IgD-negative memory B cell (primary cell): ENCODE measurements around the gene LACTBL1. TPM values are rescaled to one million over a fixed set of nuclear protein-coding genes. Genes with fewer than 3 reads are reported as not detected.
"Not testable (repeated sequence)": the region's sequence is repeated elsewhere in the genome, so short reads cannot be mapped to it uniquely, and the experiment has no call there.

Source experiments
- H3K27ac Mint-ChIP-seq, 3 donors: one replicate each; pipeline ENCODE4 v1.8.0; 2020 to 2022; ENCODE audit warnings: mild to moderate bottlenecking in 3 of 3, mixed read lengths in 3 of 3, moderate library complexity in 1 of 3
- H3K27me3 Mint-ChIP-seq: one replicate; pipeline ENCODE4 v1.8.0; 2021; ENCODE audit warnings: mixed read lengths
- H3K36me3 Mint-ChIP-seq: one replicate; pipeline ENCODE4 v1.8.0; 2020; ENCODE audit warnings: mild to moderate bottlenecking, mixed read lengths
- H3K4me1 Mint-ChIP-seq, 3 donors: one replicate each; pipeline ENCODE4 v1.8.0; 2020 to 2022; ENCODE audit warnings: mixed read lengths in 3 of 3, mild to moderate bottlenecking in 1 of 3
- H3K4me3 Mint-ChIP-seq, 4 donors: one replicate each; pipeline ENCODE4 v1.8.0; 2020 to 2022; ENCODE audit warnings: mild to moderate bottlenecking in 4 of 4, mixed read lengths in 4 of 4, moderate library complexity in 3 of 4
- H3K9me3 Mint-ChIP-seq, 3 donors: one replicate each; pipeline ENCODE4 v1.8.0; 2020 to 2021; ENCODE audit warnings: mixed read lengths in 3 of 3, mild to moderate bottlenecking in 1 of 3
- polyA plus RNA-seq: library from polyadenylated mRNA; unstranded; fragments of 300-500 nt; fragmentation: Illumina TruSeq; gene quantifications from one replicate; pipeline ENCODE4 v1.2.3, GENCODE V29; 2021

Gene LACTBL1, protein sequence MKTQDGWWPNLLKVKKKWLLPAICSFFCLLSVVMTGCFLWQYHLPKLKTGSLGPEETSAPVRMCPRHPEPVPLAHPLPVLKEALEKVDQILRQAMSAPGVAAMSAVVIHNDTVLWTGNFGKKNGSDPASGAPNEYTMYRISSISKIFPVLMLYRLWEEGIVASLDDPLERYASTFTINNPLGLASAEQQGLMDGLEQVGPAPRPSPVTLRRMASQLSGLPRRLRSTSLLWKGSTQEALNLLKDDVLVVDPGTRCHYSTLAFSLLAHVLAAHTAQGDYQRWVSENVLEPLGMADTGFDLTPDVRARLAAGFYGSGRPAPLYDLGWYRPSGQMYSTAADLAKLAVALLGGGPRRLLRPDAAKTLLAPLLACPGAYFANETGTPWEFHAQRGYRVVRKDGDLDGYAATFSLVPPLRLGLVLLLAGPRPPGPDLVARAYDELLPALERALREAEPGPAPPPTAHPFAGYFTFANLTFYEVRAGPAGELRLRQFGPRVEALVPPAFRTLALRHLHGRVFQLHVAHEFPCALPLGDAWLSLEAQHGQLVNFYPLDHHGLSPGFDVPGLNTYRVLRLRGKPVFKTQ
- not detected for polyA plus RNA-seq

DNA sequence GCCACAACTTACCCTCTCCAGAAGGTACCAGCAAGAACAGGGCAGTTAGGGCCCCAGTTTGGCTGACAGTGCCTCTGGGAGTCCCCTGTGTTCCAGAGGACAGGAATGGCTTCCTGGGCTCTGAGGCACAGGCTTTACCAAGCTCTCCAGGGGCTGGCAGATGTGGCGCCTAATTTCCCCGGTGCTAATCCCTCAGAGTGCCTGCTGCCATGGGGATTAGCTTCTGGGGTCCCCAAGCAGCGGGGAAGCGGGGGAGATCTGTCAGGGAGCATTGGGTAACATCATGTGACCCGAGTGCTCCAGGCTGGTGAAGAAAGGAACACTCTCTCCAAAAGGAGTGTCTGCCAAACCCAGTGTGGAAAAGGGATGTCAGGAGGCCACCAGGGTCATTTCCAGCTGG lies at the start of gene LACTBL1:
LACTBL1 (minus strand) TSS at position 107 of the 400 bp plus-strand sequence. CDS start 550 bp downstream, outside the sequence.
- H3K27me3 Mint-ChIP-seq = peaks cover 31% of the 10 kb centered on the region
- H3K9me3 Mint-ChIP-seq = peaks cover 0 to 2% (median 0%) of the 10 kb centered on the region in 3 donors
- H3K4me3 Mint-ChIP-seq = no peak within 1 kb of the TSS
- H3K4me1 Mint-ChIP-seq = peaks cover 0 to 5% (median 0%) of the 10 kb centered on the region in 3 donors
- H3K36me3 Mint-ChIP-seq = peaks cover 2% of the 10 kb centered on the region
- H3K27ac Mint-ChIP-seq = no peak within 1 kb of the TSS

- peaks cover 34 to 46% (median 43%) of the 10 kb centered on the region in 3 donors for H3K4me1 Mint-ChIP-seq
These were observed 49.2 kb upstream of the LACTBL1 start for GRCh38 chr1:23021834-23022233.

DNA sequence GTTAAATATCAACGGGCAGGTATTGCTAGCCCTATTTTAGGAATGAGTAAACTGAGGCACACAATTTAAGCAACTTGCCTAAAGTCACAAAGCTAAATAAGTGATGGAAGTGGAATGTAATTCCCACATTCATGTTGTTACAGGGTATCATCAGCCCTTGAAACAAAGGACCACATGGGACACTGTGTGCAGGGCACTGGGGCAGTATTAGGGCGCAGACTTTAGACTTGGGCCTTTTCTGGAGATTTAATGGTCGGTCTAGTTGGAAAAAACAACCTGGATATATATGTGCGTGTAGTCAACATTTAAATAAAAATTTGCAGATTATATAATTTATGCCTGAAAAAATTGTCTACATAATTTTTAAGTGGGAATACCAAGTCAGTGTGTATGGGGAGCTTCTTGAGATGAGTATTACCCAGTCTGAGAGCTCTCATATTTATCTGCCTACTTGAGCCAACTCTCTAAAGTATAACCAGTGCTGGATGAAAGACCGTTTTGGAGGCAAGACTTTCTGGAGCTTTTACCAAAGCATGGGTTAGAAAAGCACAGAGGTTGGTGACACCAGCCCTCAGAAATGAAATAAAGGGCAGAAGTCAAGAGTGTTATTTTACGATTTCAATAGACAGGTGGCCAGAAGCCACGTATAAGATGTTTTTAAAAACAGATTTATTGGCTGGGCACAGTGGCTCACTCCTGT lies 48.2 kb upstream of the LACTBL1 start:
- Mint-ChIP-seq H3K4me1 (peaks cover 27 to 40% (median 37%) of the 10 kb centered on the region in 3 donors), H3K4me3 (peak overlapping the region; percentile 92 to 98 (median 96)), H3K36me3 (peaks cover 8% of the 10 kb centered on the region), H3K27me3 (peaks cover 3% of the 10 kb centered on the region), H3K27ac (peak overlapping the region in 2 of 3 donors; percentile 46 to 97), H3K9me3 (peaks cover 0 to 8% (median 0%) of the 10 kb centered on the region in 3 donors)

More at GRCh38 chr1:23021834-23022233, 49.2 kb upstream of the LACTBL1 start:
- H3K27me3 Mint-ChIP-seq = peaks cover 3% of the 10 kb centered on the region
- no peak overlapping the region for H3K27ac Mint-ChIP-seq
- H3K36me3 Mint-ChIP-seq = peaks cover 8% of the 10 kb centered on the region
- peak overlapping the region in 3 of 4 donors; percentile 1 to 92 (median 12) for H3K4me3 Mint-ChIP-seq
- H3K9me3 Mint-ChIP-seq = peaks cover 0 to 8% (median 0%) of the 10 kb centered on the region in 3 donors

GRCh38 chr1:23019863-23020625 lies 47.4 kb upstream of the LACTBL1 start:
- Mint-ChIP-seq H3K36me3 (peaks cover 8% of the 10 kb centered on the region), H3K27ac (peak overlapping the region; percentile 46 to 97 (median 91)), H3K27me3 (peaks cover 3% of the 10 kb centered on the region), H3K4me3 (peak overlapping the region; percentile 92 to 98 (median 96)), H3K9me3 (peaks cover 0 to 8% (median 0%) of the 10 kb centered on the region in 3 donors), H3K4me1 (peaks cover 26 to 37% (median 36%) of the 10 kb centered on the region in 3 donors)

DNA sequence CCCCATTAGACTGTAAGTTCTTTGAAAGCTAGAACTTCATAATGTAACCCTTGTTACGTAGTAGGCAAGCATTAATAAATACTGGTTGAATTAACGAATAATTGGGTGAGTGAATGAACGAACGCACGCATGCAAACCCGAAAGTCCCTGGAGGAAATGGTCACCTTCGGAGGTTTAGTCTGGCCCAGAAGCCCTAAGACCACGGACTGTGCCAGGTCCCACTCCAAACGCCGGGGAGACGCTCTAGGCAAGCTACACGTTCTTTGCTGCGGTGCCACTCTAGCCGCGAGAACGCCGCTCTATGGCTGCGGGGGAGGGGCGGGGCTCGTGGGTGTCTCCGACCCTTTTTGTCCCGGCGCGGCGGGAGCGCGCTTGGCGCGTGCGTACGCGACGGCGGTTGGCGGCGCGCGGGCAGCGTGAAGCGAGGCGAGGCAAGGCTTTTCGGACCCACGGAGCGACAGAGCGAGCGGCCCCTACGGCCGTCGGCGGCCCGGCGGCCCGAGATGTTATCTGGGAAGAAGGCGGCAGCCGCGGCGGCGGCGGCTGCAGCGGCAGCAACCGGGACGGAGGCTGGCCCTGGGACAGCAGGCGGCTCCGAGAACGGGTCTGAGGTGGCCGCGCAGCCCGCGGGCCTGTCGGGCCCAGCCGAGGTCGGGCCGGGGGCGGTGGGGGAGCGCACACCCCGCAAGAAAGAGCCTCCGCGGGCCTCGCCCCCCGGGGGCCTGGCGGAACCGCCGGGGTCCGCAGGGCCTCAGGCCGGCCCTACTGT lies 46.6 kb upstream of the LACTBL1 start, which contains the start of gene KDM1A:
KDM1A (plus strand) TSS at position 375 of the 769 bp plus-strand sequence; CDS start at position 504, 129 bp downstream.
- Mint-ChIP-seq H3K4me1 (peaks cover 26 to 33% (median 31%) of the 10 kb centered on the region in 3 donors), H3K27ac (peak within 1 kb of the TSS; percentile 79 to 97 (median 94)), H3K27me3 (peaks cover 3% of the 10 kb centered on the region), H3K9me3 (peaks cover 0 to 8% (median 0%) of the 10 kb centered on the region in 3 donors), H3K36me3 (peaks cover 8% of the 10 kb centered on the region), H3K4me3 (peak within 1 kb of the TSS; percentile 96 to 100 (median 99))

DNA sequence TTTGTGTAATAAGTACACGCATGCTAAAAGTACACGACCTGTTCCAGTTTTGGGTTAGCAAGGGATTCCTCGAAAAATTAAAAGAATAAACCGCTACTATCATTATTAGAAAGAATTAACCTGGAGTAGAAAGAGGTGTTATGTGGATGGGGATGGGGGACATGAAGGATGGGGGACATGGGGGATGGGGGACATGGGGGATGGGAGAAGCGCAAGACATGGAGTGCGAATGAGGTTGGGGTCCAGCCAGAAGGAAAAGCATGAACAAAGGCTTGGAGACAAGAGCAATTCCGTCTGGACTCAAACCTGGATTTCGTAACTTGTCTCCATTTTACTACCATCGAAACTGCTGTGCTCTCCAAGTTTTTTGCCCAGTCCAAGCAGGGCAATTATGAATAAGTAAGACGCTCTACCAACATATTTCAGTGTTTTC lies 46.0 kb upstream of the LACTBL1 start:
- H3K27ac Mint-ChIP-seq = peak overlapping the region; percentile 79 to 94 (median 82)

DNA sequence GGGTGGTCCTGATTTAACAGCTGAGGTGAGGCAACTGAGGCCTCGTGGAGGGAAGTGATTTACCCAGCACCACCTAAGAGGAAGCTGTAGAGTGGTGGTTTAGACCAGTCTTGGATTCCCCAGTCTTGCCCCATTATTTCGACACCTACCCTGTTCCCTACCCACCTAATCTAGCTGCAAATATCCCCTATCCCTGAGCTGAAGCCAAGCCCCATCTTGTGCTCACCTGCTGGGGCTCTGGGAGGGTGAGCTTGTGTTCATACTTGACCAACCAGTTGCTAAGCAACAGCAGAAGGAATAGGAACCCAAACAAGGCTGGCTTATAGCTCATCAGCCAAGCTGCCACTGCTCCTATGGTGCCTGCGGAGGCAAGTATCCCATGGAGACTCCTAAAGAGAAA lies 41.0 kb upstream of the LACTBL1 start:
- H3K36me3 Mint-ChIP-seq = no peaks in the 10 kb centered on the region

More for the DNA sequence above, 46.0 kb upstream of the LACTBL1 start:
- Mint-ChIP-seq H3K36me3 (peaks cover 5% of the 10 kb centered on the region), H3K4me3 (peak overlapping the region; percentile 96 to 100 (median 99)), H3K4me1 (peaks cover 27 to 33% (median 31%) of the 10 kb centered on the region in 3 donors), H3K9me3 (peaks cover 0 to 8% (median 0%) of the 10 kb centered on the region in 3 donors), H3K27me3 (peaks cover 3% of the 10 kb centered on the region)

DNA sequence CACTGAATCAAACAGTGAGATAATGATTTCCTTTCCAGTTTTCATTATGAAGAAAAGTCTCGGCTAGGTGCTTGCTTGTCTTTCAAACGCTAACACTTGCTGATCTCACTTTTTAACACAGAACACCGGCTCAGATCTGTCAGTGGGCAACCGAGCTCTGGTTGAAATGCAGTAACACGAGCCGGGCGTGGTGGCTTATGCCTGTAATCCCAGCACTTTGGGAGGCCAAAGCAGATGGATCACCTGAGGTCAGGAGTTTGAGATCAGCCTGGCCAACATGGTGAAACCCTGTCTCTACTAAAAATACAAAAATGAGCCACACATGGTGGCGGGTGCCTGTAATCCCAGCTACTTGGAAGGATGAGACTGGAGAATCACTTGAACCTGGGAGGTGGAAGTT lies 37.4 kb upstream of the LACTBL1 start:
- H3K27ac Mint-ChIP-seq, H3K9me3 Mint-ChIP-seq, H3K36me3 Mint-ChIP-seq, H3K4me3 Mint-ChIP-seq, H3K27me3 Mint-ChIP-seq: not testable (repeated sequence)
- peaks cover 4 to 10% (median 6%) of the 10 kb centered on the region in 3 donors for H3K4me1 Mint-ChIP-seq

More for the DNA sequence above, 41.0 kb upstream of the LACTBL1 start:
- Mint-ChIP-seq H3K9me3 (no peaks in the 10 kb centered on the region), H3K4me3 (no peak overlapping the region), H3K4me1 (peaks cover 4 to 16% (median 12%) of the 10 kb centered on the region in 3 donors), H3K27ac (no peak overlapping the region), H3K27me3 (peaks cover 6% of the 10 kb centered on the region)

DNA sequence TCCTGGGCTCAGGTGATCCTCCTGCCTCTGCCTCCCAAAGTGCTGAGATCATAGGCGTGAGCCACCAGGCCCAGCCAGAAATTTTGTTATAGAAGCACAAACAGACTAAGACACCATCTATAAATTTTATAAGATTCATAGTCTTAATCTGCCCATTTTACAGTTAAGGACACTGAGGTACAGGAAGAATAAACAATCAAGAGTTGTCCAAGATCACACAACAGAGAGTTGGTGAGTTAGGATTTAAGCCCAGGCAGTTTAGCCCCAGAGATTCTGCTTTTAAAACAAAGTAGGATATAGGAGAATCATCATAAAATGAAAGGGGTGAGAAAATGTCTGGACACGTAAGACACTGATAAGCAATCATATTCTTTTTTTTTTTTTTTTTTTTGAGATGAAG lies 36.2 kb upstream of the LACTBL1 start:
- H3K36me3 Mint-ChIP-seq = no peaks in the 10 kb centered on the region
- peaks cover 3% of the 10 kb centered on the region for H3K27me3 Mint-ChIP-seq
- H3K27ac Mint-ChIP-seq = peak overlapping the region in 1 of 3 donors; percentile 46

GRCh38 chr1:23007106-23007505 lies 34.4 kb upstream of the LACTBL1 start:
- no peaks in the 10 kb centered on the region for H3K36me3 Mint-ChIP-seq

More for the DNA sequence above, 36.2 kb upstream of the LACTBL1 start:
- Mint-ChIP-seq H3K4me1 (peaks cover 3 to 8% (median 4%) of the 10 kb centered on the region in 3 donors), H3K4me3 (no peak overlapping the region), H3K9me3 (no peaks in the 10 kb centered on the region)

DNA sequence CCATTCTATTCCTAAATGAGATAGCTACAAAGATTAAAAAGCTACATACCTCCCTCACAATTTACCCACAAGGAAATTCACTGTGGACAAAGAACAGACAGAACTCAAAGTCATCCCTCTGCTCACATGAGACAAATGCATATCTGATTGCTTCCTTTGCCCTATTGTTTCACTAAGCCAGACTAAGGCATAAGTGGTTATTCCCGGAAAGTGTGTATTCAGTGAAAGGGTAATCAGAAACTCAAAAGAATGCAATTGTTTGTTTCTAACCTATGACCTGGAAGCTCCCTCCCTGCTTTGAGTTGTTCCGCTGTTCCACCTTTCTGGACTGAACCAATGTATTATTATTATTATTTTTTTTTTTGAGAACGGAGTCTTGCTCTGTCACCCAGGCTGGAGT lies 32.1 kb upstream of the LACTBL1 start:
- not testable (repeated sequence) for H3K27ac Mint-ChIP-seq, H3K4me1 Mint-ChIP-seq, H3K9me3 Mint-ChIP-seq, H3K27me3 Mint-ChIP-seq, H3K4me3 Mint-ChIP-seq, H3K36me3 Mint-ChIP-seq

More at GRCh38 chr1:23007106-23007505, 34.4 kb upstream of the LACTBL1 start:
- Mint-ChIP-seq H3K27ac (no peak overlapping the region), H3K4me3 (no peak overlapping the region), H3K9me3 (no peaks in the 10 kb centered on the region), H3K27me3 (peaks cover 3% of the 10 kb centered on the region), H3K4me1 (peaks cover 1 to 8% (median 4%) of the 10 kb centered on the region in 3 donors)

DNA sequence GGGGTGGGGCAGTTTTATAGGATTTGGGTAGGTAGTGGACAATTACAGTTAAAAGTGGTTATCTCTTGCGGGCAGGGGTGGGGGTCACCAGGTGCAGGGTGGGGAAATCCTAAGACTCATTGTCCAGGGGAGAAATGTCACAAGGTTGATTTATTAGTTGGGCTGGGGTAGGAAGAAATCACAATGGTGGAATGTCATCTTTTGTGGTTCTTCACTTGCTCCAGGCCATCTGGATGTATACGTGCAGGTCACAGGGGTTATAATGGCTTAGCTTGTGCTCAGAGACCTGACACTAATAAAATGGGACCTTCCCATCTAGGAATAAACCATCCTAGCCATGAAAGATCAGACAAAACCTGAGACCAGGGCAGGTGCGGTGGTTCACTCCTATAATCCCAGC lies 31.4 kb upstream of the LACTBL1 start:
- Mint-ChIP-seq H3K27ac (no peak overlapping the region), H3K9me3 (no peaks in the 10 kb centered on the region), H3K4me1 (peaks cover 0 to 1% (median 0%) of the 10 kb centered on the region in 3 donors), H3K27me3 (no peaks in the 10 kb centered on the region), H3K4me3 (no peak overlapping the region), H3K36me3 (no peaks in the 10 kb centered on the region)

- not testable (repeated sequence) for H3K27ac Mint-ChIP-seq, H3K9me3 Mint-ChIP-seq, H3K27me3 Mint-ChIP-seq
These were observed 29.6 kb upstream of the LACTBL1 start for GRCh38 chr1:23002218-23002617.

More at GRCh38 chr1:23002218-23002617, 29.6 kb upstream of the LACTBL1 start:
- H3K4me1 Mint-ChIP-seq, H3K36me3 Mint-ChIP-seq, H3K4me3 Mint-ChIP-seq: not testable (repeated sequence)
